ENCODE measurements around the gene FGFR3. TPM values are rescaled to one million over a fixed set of nuclear protein-coding genes. Genes with fewer than 3 reads are reported as not detected.

The FGFR3 gene
- total and polyA plus RNA-seq, 2 of the 8 experiments (the other 6 are each of a cell fraction or from before 2014, with no cell fraction given): 9.0 to 19.5 TPM

DNA sequence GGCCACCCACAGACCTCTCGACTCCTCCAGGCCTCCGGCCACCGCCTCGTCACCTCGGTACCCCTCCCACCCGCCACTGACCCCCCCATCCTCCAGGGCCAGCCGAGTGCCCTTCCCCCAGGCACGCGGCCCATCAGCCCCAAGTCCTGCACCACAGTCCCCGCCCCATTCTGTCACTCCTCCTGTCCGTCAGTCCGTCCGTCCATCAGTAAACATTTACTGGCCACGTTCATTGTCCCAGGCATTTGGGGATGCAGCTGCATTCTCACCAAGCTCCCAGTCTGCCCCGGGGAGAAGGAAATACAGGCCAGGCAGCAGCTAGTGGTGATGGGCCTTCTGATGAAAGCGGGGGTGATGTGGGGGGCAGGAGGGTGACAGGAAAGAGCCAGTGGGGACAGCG, 35.3 kb upstream of the FGFR3 start:
- no peak overlapping the region for H2BK20ac ChIP-seq (ENCODE audit: low read length)
- no peak overlapping the region for H3K9ac ChIP-seq (replicated peaks in 1 of 4; ENCODE audit: extremely low read depth in 1 of 4, low read depth in 3 of 4, low read length in 3 of 4)
- H3K18ac ChIP-seq (ENCODE audit: extremely low read depth, low read length): no peak overlapping the region
- 0 out of 2 replicates have a peak overlapping the region, but pooled peaks have one; percentile 27 for H2BK12ac ChIP-seq (ENCODE audit: low read depth, low read length)
- H2AK5ac ChIP-seq (ENCODE audit: low read depth, low read length): no peak overlapping the region
- no peak overlapping the region for H3K4me3 ChIP-seq (ENCODE audit: extremely low read depth in 1 of 4, insufficient read depth in 2 of 4, low read depth in 3 of 4, low read length in 4 of 4)
- peaks cover 0 to 6% (median 2%) of the 10 kb centered on the region in 4 experiments; a peak in 4 of 7 replicates for H3K4me1 ChIP-seq (replicated peaks in 1 of 4; ENCODE audit: control insufficient read depth in 3 of 4, insufficient read depth in 4 of 4, low read length in 3 of 4)
- H3K56ac ChIP-seq (replicated peaks; ENCODE audit: insufficient read length, low read depth, low read length): no peak overlapping the region
- H2BK5ac ChIP-seq (ENCODE audit: low read depth, low read length): no peak overlapping the region
- no peak overlapping the region for H3K27ac ChIP-seq (ENCODE audit: low read depth, low read length)
- H3K79me2 ChIP-seq (ENCODE audit: control insufficient read depth in 1 of 2, insufficient read depth in 2 of 2, low read length in 2 of 2): no peaks in the 10 kb centered on the region
- H2BK15ac ChIP-seq (ENCODE audit: low read length): no peak overlapping the region
- no peaks in the 10 kb centered on the region for H3K79me1 ChIP-seq (ENCODE audit: low read depth, low read length)
- FAIRE-seq (no peak), DNase-seq (ENCODE audit: low read depth in 1 of 2, low spot score in 2 of 2) (no peak)
- no peak overlapping the region for H4K91ac ChIP-seq (replicated peaks; ENCODE audit: insufficient read length, low read length)
- ChIA-PET CTCF (ENCODE audit: partially characterized antibody) (interaction anchor here (52.9 to 71.2 kb wide), 2 partner anchors 7 to 31 kb away, joined by 2507 read pairs; partner anchors contain the start of gene FGFR3), POLR2A (ENCODE audit: partially characterized antibody) (interaction anchor here (0.9 to 1.1 kb wide), 2 partner anchors 9 to 11 kb away, joined by 3 read pairs; no protein-coding TSS in a partner anchor)
- H2BK120ac ChIP-seq (replicated peaks; ENCODE audit: low read depth, low read length): no peak overlapping the region
- no peaks in the 10 kb centered on the region for H3K23me2 ChIP-seq (ENCODE audit: low read depth, low read length)
- H4K8ac ChIP-seq (ENCODE audit: extremely low read depth, insufficient read depth, low read length): no peak overlapping the region
- no peak for TF ChIP-seq RXRA (IDR thresholded peaks at IDR 0.05; ENCODE audit: insufficient read depth, low read depth, low read length)
- 91% methylated on average over 8 of the region's 17 CpGs; no CpG with 5 or more reads in 1 of the 2 experiments for WGBS, 2 experiments (ENCODE audit: extremely low coverage in 1 of 2, insufficient coverage in 1 of 2, insufficient read length in 1 of 2, insufficient replicate concordance in 2 of 2, low coverage in 1 of 2, low lambda C conversion rate in 2 of 2, missing lambda C conversion rate in 1 of 2)
- no peak overlapping the region for H3K14ac ChIP-seq (ENCODE audit: insufficient read length)
- no peaks in the 10 kb centered on the region for H3K36me3 ChIP-seq (ENCODE audit: control insufficient read depth in 2 of 4, insufficient read depth in 4 of 4, low read length in 3 of 4)
- no peaks in the 10 kb centered on the region for H4K20me1 ChIP-seq (replicated peaks in 1 of 2; ENCODE audit: control insufficient read depth in 1 of 2, insufficient read depth in 2 of 2, low read length in 2 of 2)
- H3K4me2 ChIP-seq (ENCODE audit: insufficient read depth in 1 of 2, low read depth in 2 of 2, low read length in 2 of 2): no peak overlapping the region
- no peaks in the 10 kb centered on the region; a peak in 2 of 7 replicates for H3K27me3 ChIP-seq (replicated peaks in 1 of 4; ENCODE audit: control insufficient read depth in 3 of 4, extremely low read depth in 1 of 4, insufficient read depth in 3 of 4, low read length in 3 of 4)
- no peak overlapping the region for H2AFZ ChIP-seq (ENCODE audit: low read length)
- H3K23ac ChIP-seq (ENCODE audit: insufficient read length): no peak overlapping the region
- no peaks in the 10 kb centered on the region for H3K9me3 ChIP-seq (ENCODE audit: insufficient read depth in 2 of 2, low read depth in 1 of 2, low read length in 1 of 2)
- H4K5ac ChIP-seq (ENCODE audit: insufficient read length, low read depth, low read length): no peak overlapping the region
- no peak overlapping the region for H3K4ac ChIP-seq (replicated peaks; ENCODE audit: insufficient read length, low read depth, low read length)

Data from H1 (cell line).